ENCODE data around the gene CHCHD4.

The CHCHD4 gene

DNA sequence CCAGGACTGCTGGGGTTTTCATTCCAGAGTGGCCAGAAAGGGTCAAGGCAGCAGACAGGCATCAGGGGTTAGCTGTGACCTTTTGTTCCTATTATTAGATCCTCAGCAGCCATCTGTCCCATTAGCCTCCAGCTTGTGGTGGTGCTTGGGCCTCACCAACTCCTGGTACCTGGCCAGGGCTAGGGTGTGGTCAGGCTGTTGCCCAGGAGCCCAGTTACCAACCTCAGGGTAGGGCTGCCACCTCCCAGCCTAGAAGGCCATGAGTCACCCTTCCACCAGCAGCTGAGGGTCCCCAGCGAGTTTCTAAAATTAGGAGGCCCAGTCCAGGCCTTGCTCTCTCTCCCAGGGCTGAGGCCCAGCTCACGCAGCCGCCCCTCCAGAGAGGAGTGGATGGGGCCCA is 12.3 kb upstream of the CHCHD4 start:
- no peak overlapping the region for H3K56ac ChIP-seq (ENCODE audit: low read length)
- no peak overlapping the region for H3K4ac ChIP-seq (ENCODE audit: low read depth, low read length)
- no peak overlapping the region for H2BK120ac ChIP-seq (ENCODE audit: low read depth, low read length)
- H3K4me3 ChIP-seq (ENCODE audit: low read length) = no peak overlapping the region
- no peaks in the 10 kb centered on the region for H3K79me2 ChIP-seq (ENCODE audit: control insufficient read depth, insufficient read depth, low read length)
- no peak overlapping the region for H3K9ac ChIP-seq (ENCODE audit: low read length)
- H2BK5ac ChIP-seq (ENCODE audit: low read length) = no peak overlapping the region
- no peak overlapping the region for H3K23ac ChIP-seq (ENCODE audit: low read length)
- H4K5ac ChIP-seq (ENCODE audit: low read length) = no peak overlapping the region
- H4K8ac ChIP-seq (ENCODE audit: low read depth, low read length) = no peak overlapping the region
- H3K27ac ChIP-seq (ENCODE audit: low read depth, low read length) = no peak overlapping the region
- no peak overlapping the region for H3K18ac ChIP-seq (ENCODE audit: low read length)
- H3K27me3 ChIP-seq (ENCODE audit: insufficient read depth, low read length, poor library complexity) = no peaks in the 10 kb centered on the region
- no peak overlapping the region for H2BK15ac ChIP-seq (replicated peaks; ENCODE audit: low read depth)
- H2AK5ac ChIP-seq (ENCODE audit: low read length) = no peak overlapping the region
- no peak overlapping the region for H3K4me2 ChIP-seq (ENCODE audit: low read length)
- DNase-seq = no peak
- no CpG with 5 or more reads among the region's 3 CpGs for WGBS (ENCODE audit: extremely low coverage, insufficient coverage, low lambda C conversion rate)
- no peaks in the 10 kb centered on the region for H3K79me1 ChIP-seq (ENCODE audit: low read length)
- H3K36me3 ChIP-seq (ENCODE audit: control insufficient read depth, insufficient read depth, low read length) = peaks cover 17% of the 10 kb centered on the region
- no peaks in the 10 kb centered on the region for H3K4me1 ChIP-seq (ENCODE audit: control insufficient read depth, low read depth, low read length)

- Histone ChIP-seq H3K79me1 (ENCODE audit: low read length) (no peaks in the 10 kb centered on the region), H3K4me3 (ENCODE audit: low read length) (no peak overlapping the region), H3K56ac (ENCODE audit: low read length) (no peak overlapping the region), H4K8ac (ENCODE audit: low read depth, low read length) (no peak overlapping the region), H3K4me1 (ENCODE audit: control insufficient read depth, low read depth, low read length) (no peaks in the 10 kb centered on the region), H3K79me2 (ENCODE audit: control insufficient read depth, insufficient read depth, low read length) (no peaks in the 10 kb centered on the region), H3K9ac (ENCODE audit: low read length) (no peak overlapping the region), H3K36me3 (ENCODE audit: control insufficient read depth, insufficient read depth, low read length) (peaks cover 18% of the 10 kb centered on the region), H4K5ac (ENCODE audit: low read length) (no peak overlapping the region), H3K27me3 (ENCODE audit: insufficient read depth, low read length, poor library complexity) (no peaks in the 10 kb centered on the region), H2BK15ac (replicated peaks; ENCODE audit: low read depth) (no peak overlapping the region), H3K27ac (ENCODE audit: low read depth, low read length) (no peak overlapping the region), H3K4ac (ENCODE audit: low read depth, low read length) (no peak overlapping the region), H3K4me2 (ENCODE audit: low read length) (no peak overlapping the region), H3K18ac (ENCODE audit: low read length) (no peak overlapping the region), H2AK5ac (ENCODE audit: low read length) (no peak overlapping the region), H2BK5ac (ENCODE audit: low read length) (no peak overlapping the region), H3K23ac (ENCODE audit: low read length) (no peak overlapping the region), H2BK120ac (ENCODE audit: low read depth, low read length) (no peak overlapping the region)
- WGBS (ENCODE audit: extremely low coverage, insufficient coverage, low lambda C conversion rate) = no CpG with 5 or more reads among the region's 11 CpGs
- DNase-seq = no peak
Measured at GRCh38 chr3:14135581-14135980, 10.9 kb upstream of the CHCHD4 start.

DNA sequence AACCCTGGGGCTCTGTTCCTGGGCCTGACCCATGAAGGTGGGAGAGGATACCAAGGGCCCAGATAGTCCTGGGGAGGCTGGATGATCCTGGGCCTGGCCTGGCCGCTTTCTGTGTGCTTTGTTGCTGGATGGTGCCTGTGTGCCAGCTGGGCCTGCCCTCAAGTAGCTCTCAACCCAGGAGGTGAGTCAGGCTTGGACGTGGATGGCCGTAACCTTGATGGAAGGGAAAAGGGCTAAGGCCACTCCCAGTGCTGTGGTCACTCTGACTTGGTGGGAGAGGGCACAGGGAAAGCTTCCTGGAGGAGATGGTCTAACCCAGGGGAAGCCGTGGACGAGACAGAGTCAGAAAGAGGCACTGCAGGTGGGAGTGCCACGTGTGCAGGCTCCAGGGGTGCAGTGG is 9.6 kb upstream of the CHCHD4 start:
- Histone ChIP-seq H3K23ac (ENCODE audit: low read length) (no peak overlapping the region), H2BK15ac (replicated peaks; ENCODE audit: low read depth) (no peak overlapping the region), H3K9ac (ENCODE audit: low read length) (no peak overlapping the region), H3K27me3 (ENCODE audit: insufficient read depth, low read length, poor library complexity) (no peaks in the 10 kb centered on the region), H3K79me2 (ENCODE audit: control insufficient read depth, insufficient read depth, low read length) (no peaks in the 10 kb centered on the region), H3K27ac (ENCODE audit: low read depth, low read length) (no peak overlapping the region), H4K5ac (ENCODE audit: low read length) (no peak overlapping the region), H3K4me2 (ENCODE audit: low read length) (no peak overlapping the region), H3K18ac (ENCODE audit: low read length) (no peak overlapping the region), H4K8ac (ENCODE audit: low read depth, low read length) (no peak overlapping the region), H2BK5ac (ENCODE audit: low read length) (no peak overlapping the region), H3K4me3 (ENCODE audit: low read length) (no peak overlapping the region), H3K79me1 (ENCODE audit: low read length) (no peaks in the 10 kb centered on the region), H3K4me1 (ENCODE audit: control insufficient read depth, low read depth, low read length) (no peaks in the 10 kb centered on the region), H3K36me3 (ENCODE audit: control insufficient read depth, insufficient read depth, low read length) (peaks cover 21% of the 10 kb centered on the region), H2BK120ac (ENCODE audit: low read depth, low read length) (no peak overlapping the region), H3K56ac (ENCODE audit: low read length) (no peak overlapping the region), H2AK5ac (ENCODE audit: low read length) (no peak overlapping the region), H3K4ac (ENCODE audit: low read depth, low read length) (no peak overlapping the region)
- DNase-seq = no peak
- WGBS (ENCODE audit: extremely low coverage, insufficient coverage, low lambda C conversion rate) = no CpG with 5 or more reads among the region's 6 CpGs

- H2BK15ac ChIP-seq (replicated peaks; ENCODE audit: low read depth) = no peak overlapping the region
- no peaks in the 10 kb centered on the region for H3K79me1 ChIP-seq (ENCODE audit: low read length)
- no peaks in the 10 kb centered on the region for H3K4me1 ChIP-seq (ENCODE audit: control insufficient read depth, low read depth, low read length)
- DNase-seq = no peak
- no peak overlapping the region for H3K4me3 ChIP-seq (ENCODE audit: low read length)
- peaks cover 19% of the 10 kb centered on the region for H3K36me3 ChIP-seq (ENCODE audit: control insufficient read depth, insufficient read depth, low read length)
- H4K8ac ChIP-seq (ENCODE audit: low read depth, low read length) = no peak overlapping the region
- no peak overlapping the region for H2BK5ac ChIP-seq (ENCODE audit: low read length)
- H3K4me2 ChIP-seq (ENCODE audit: low read length) = no peak overlapping the region
- H3K27ac ChIP-seq (ENCODE audit: low read depth, low read length) = no peak overlapping the region
- no peak overlapping the region for H2BK120ac ChIP-seq (ENCODE audit: low read depth, low read length)
- H3K23ac ChIP-seq (ENCODE audit: low read length) = no peak overlapping the region
- no peak overlapping the region for H3K4ac ChIP-seq (ENCODE audit: low read depth, low read length)
- WGBS (ENCODE audit: extremely low coverage, insufficient coverage, low lambda C conversion rate) = no CpG with 5 or more reads among the region's 5 CpGs
- no peak overlapping the region for H4K5ac ChIP-seq (ENCODE audit: low read length)
- no peaks in the 10 kb centered on the region for H3K79me2 ChIP-seq (ENCODE audit: control insufficient read depth, insufficient read depth, low read length)
- no peak overlapping the region for H3K18ac ChIP-seq (ENCODE audit: low read length)
- H3K56ac ChIP-seq (ENCODE audit: low read length) = no peak overlapping the region
- H3K9ac ChIP-seq (ENCODE audit: low read length) = no peak overlapping the region
- H3K27me3 ChIP-seq (ENCODE audit: insufficient read depth, low read length, poor library complexity) = no peaks in the 10 kb centered on the region
- H2AK5ac ChIP-seq (ENCODE audit: low read length) = no peak overlapping the region
Measured at GRCh38 chr3:14133876-14134275, 9.2 kb upstream of the CHCHD4 start.

DNA sequence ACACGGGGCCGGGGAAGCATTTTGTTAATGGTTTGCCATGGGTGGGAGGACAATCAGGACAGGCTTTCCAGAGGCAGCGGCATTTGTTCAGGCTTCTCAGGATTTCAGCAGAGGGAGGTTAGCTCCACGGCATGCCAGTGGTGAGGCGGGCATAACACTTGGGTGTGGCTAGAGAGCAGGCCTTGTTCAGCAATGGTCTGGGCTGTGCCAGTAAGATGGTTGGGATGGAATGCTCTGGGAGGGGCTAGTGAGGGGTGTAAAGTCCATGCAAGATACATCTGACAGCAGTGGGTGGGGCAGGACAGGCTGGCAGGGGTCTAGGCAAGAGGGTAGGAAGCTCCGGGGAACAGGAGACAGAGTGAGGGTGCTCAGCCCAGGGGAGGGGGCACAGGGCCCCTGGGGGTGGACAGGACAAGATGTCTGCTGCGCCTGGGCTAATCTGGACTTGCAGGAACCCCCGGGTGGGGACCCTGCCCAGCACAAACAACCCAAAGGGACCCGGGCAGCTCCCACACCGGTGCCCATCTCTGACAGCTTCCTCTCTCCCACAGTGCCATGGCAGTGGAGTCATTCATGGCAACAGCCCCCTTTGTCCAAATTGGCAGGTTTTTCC is 8.6 kb upstream of the CHCHD4 start:
- Histone ChIP-seq H3K4me1 (ENCODE audit: control insufficient read depth, low read depth, low read length) (no peaks in the 10 kb centered on the region), H3K4me3 (ENCODE audit: low read length) (no peak overlapping the region), H4K5ac (ENCODE audit: low read length) (no peak overlapping the region), H2BK5ac (ENCODE audit: low read length) (no peak overlapping the region), H4K8ac (ENCODE audit: low read depth, low read length) (no peak overlapping the region), H2BK120ac (ENCODE audit: low read depth, low read length) (no peak overlapping the region), H3K36me3 (ENCODE audit: control insufficient read depth, insufficient read depth, low read length) (peaks cover 19% of the 10 kb centered on the region), H3K27me3 (ENCODE audit: insufficient read depth, low read length, poor library complexity) (no peaks in the 10 kb centered on the region), H3K56ac (ENCODE audit: low read length) (no peak overlapping the region), H3K23ac (ENCODE audit: low read length) (no peak overlapping the region), H2AK5ac (ENCODE audit: low read length) (no peak overlapping the region), H3K79me2 (ENCODE audit: control insufficient read depth, insufficient read depth, low read length) (peaks cover 2% of the 10 kb centered on the region), H3K79me1 (ENCODE audit: low read length) (peaks cover 4% of the 10 kb centered on the region), H2BK15ac (replicated peaks; ENCODE audit: low read depth) (no peak overlapping the region), H3K4me2 (ENCODE audit: low read length) (no peak overlapping the region), H3K18ac (ENCODE audit: low read length) (no peak overlapping the region), H3K27ac (ENCODE audit: low read depth, low read length) (no peak overlapping the region), H3K9ac (ENCODE audit: low read length) (no peak overlapping the region), H3K4ac (ENCODE audit: low read depth, low read length) (no peak overlapping the region)
- no peak for DNase-seq
- no CpG with 5 or more reads among the region's 10 CpGs for WGBS (ENCODE audit: extremely low coverage, insufficient coverage, low lambda C conversion rate)

DNA sequence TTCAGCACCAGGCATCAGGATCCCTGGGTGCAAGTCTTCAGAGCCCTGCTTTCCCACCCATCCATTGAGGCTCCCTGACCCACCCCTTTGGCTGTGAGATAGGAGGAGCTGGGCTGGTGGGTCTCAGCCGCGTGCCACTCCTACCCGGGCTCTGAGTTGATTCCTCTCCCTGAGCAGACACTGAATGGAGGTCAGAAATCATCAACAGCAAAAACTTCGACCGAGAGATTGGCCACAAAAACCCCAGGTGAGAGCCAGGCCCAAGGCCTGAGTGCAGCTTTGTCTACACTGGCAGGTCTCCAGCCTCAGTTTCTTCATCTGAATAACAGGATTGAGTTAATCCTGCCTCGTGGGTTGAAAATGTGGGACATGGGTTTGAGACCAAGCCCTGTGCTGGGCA is 8.0 kb upstream of the CHCHD4 start:
- no peak overlapping the region for H2AK5ac ChIP-seq (ENCODE audit: low read length)
- no peaks in the 10 kb centered on the region for H3K27me3 ChIP-seq (ENCODE audit: insufficient read depth, low read length, poor library complexity)
- no peak overlapping the region for H2BK15ac ChIP-seq (replicated peaks; ENCODE audit: low read depth)
- H3K79me1 ChIP-seq (ENCODE audit: low read length) = peaks cover 9% of the 10 kb centered on the region
- no peak overlapping the region for H4K5ac ChIP-seq (ENCODE audit: low read length)
- no peak overlapping the region for H3K23ac ChIP-seq (ENCODE audit: low read length)
- H3K4ac ChIP-seq (ENCODE audit: low read depth, low read length) = no peak overlapping the region
- no peak overlapping the region for H3K27ac ChIP-seq (ENCODE audit: low read depth, low read length)
- DNase-seq = no peak
- H3K4me1 ChIP-seq (ENCODE audit: control insufficient read depth, low read depth, low read length) = no peaks in the 10 kb centered on the region
- H2BK5ac ChIP-seq (ENCODE audit: low read length) = no peak overlapping the region
- no CpG with 5 or more reads among the region's 6 CpGs for WGBS (ENCODE audit: extremely low coverage, insufficient coverage, low lambda C conversion rate)
- H3K9ac ChIP-seq (ENCODE audit: low read length) = no peak overlapping the region
- H3K79me2 ChIP-seq (ENCODE audit: control insufficient read depth, insufficient read depth, low read length) = peaks cover 7% of the 10 kb centered on the region
- no peak overlapping the region for H2BK120ac ChIP-seq (ENCODE audit: low read depth, low read length)
- no peak overlapping the region for H3K56ac ChIP-seq (ENCODE audit: low read length)
- no peak overlapping the region for H4K8ac ChIP-seq (ENCODE audit: low read depth, low read length)
- no peak overlapping the region for H3K4me2 ChIP-seq (ENCODE audit: low read length)
- no peak overlapping the region for H3K4me3 ChIP-seq (ENCODE audit: low read length)
- H3K18ac ChIP-seq (ENCODE audit: low read length) = no peak overlapping the region
- H3K36me3 ChIP-seq (ENCODE audit: control insufficient read depth, insufficient read depth, low read length) = peaks cover 18% of the 10 kb centered on the region
